ENCODE measurements around the gene AKR1C2. TPM values are rescaled to one million over a fixed set of nuclear protein-coding genes. Genes with fewer than 3 reads are reported as not detected.
"Not testable (repeated sequence)": the region's sequence is repeated elsewhere in the genome, so short reads cannot be mapped to it uniquely, and the experiment has no call there.

Gene AKR1C2
- total RNA-seq, 1 donor from 2014 or later: 3.8 TPM

DNA sequence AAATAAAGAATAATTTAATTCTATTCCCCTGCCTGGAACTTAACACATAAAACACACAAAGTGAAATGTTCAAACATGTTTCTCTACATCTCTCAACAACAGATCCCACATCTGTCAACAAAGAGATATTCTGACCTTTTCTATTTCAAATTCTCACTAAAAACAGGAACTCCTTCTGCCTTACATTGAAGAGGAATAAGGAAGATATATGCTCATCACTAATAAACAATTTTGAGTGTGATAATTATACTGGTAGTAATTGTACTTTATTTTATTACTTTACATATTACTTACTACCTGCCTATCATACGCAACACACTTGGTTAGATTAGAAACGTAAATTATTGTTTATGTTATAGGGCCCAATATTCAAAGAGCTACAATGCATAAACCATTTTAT is 13.4 kb downstream of the AKR1C2 start:
- Mint-ChIP-seq H3K9me3 (ENCODE audit: unreplicated experiment) (no peaks in the 10 kb centered on the region), H3K27me3 (ENCODE audit: unreplicated experiment) (no peaks in the 10 kb centered on the region), H3K27ac (ENCODE audit: unreplicated experiment) (no peak overlapping the region), H3K4me1 (ENCODE audit: low read depth, unreplicated experiment) (no peaks in the 10 kb centered on the region), H3K36me3 (ENCODE audit: unreplicated experiment) (no peaks in the 10 kb centered on the region), H3K4me3 (ENCODE audit: unreplicated experiment) (no peak overlapping the region)
- TF ChIP-seq, protein P1, sequence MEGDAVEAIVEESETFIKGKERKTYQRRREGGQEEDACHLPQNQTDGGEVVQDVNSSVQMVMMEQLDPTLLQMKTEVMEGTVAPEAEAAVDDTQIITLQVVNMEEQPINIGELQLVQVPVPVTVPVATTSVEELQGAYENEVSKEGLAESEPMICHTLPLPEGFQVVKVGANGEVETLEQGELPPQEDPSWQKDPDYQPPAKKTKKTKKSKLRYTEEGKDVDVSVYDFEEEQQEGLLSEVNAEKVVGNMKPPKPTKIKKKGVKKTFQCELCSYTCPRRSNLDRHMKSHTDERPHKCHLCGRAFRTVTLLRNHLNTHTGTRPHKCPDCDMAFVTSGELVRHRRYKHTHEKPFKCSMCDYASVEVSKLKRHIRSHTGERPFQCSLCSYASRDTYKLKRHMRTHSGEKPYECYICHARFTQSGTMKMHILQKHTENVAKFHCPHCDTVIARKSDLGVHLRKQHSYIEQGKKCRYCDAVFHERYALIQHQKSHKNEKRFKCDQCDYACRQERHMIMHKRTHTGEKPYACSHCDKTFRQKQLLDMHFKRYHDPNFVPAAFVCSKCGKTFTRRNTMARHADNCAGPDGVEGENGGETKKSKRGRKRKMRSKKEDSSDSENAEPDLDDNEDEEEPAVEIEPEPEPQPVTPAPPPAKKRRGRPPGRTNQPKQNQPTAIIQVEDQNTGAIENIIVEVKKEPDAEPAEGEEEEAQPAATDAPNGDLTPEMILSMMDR (IDR thresholded peaks at IDR 0.05; ENCODE audit: partially characterized antibody, unreplicated experiment): no peak
- DNase-seq: no peak

DNA sequence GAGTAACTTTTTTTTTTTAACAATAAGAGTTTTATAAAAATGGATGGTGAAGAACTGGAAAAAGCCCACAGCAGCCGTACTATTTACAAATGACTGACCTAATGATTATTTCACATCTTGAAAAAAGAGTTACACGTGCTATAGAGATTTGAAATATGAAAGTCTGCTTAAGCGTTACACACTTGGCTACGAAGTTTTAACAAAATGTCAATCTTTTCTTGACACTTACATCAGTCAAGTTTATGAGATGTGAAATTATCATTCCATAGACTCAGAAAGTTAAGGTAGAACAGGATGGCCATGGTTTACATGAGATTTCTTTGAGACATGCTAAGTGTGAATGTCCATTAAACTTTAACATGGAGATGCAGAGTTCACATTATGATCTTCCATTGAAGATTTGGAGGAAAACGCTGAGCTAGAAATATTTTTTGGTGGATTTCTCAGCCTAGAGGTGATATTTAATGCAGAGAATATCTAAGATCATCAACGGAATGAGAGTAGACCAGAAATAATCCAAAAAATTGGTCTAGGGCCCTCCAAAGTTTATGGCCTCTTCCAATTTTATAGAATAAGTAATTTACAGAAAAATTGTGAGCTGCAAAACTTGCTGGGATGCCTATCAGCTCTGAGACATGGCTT is 15.5 kb downstream of the AKR1C2 start:
- H3K4me3 Mint-ChIP-seq (ENCODE audit: unreplicated experiment); H3K27ac Mint-ChIP-seq (ENCODE audit: unreplicated experiment); H3K27me3 Mint-ChIP-seq (ENCODE audit: unreplicated experiment); DNase-seq; H3K36me3 Mint-ChIP-seq (ENCODE audit: unreplicated experiment); H3K4me1 Mint-ChIP-seq (ENCODE audit: low read depth, unreplicated experiment); H3K9me3 Mint-ChIP-seq (ENCODE audit: unreplicated experiment): not testable (repeated sequence)

DNA sequence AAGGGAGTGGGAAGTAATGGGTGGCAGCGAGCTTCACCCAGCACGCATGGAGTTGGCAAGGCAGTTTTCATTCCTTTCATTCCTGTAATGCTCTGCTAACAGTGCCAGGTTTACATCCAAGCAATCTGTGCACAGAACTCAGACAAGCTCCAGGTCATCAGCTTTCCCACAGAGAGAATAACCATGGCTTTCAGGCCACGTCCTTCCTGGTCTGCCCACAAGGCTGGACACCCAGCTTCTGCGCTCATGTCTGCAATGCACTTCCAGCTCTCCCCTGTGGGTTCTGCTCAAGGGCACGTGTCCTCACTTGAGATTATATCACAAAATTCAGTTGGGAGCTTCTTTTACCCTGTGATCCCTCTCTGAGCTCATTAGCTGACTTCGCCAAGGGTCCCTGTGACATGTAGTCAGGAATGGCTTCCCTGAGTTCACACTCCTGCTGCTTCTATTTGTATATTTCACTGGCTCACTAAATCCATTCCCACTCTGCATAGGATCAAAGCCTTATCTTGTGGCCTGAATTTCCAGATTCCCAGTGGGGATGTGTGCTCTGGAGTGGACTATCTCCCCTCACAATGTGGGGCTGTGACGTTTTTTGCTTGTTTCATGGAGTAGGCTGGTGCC is 18.6 kb downstream of the AKR1C2 start:
- Mint-ChIP-seq H3K27ac (ENCODE audit: unreplicated experiment) (no peak overlapping the region), H3K27me3 (ENCODE audit: unreplicated experiment) (no peaks in the 10 kb centered on the region), H3K4me1 (ENCODE audit: low read depth, unreplicated experiment) (peaks cover 13% of the 10 kb centered on the region), H3K36me3 (ENCODE audit: unreplicated experiment) (no peaks in the 10 kb centered on the region), H3K4me3 (ENCODE audit: unreplicated experiment) (no peak overlapping the region), H3K9me3 (ENCODE audit: unreplicated experiment) (no peaks in the 10 kb centered on the region)
- no peak for DNase-seq
- TF ChIP-seq, protein P1 (IDR thresholded peaks at IDR 0.05; ENCODE audit: partially characterized antibody, unreplicated experiment): no peak

DNA sequence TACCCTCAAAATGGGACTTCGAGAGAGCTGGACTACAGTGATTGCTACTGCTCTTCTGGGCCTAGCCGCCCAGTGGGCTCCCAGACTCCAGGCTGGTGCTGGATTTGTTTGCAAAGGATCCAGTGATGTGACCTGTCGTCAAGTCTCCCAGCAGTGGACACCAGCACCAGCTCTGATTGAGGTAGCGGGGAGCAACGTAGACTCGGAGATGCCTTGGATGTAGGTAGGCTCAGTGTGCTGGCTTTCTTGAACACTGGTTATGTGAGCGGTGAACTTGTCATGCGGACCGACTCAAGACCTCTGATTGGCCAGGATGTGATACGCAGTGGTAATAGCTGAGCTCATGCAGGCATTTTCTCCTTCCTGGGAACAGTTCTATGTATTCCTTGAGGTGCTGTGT is 19.4 kb downstream of the AKR1C2 start:
- H3K27me3 Mint-ChIP-seq (ENCODE audit: unreplicated experiment): no peaks in the 10 kb centered on the region
- peaks cover 13% of the 10 kb centered on the region for H3K4me1 Mint-ChIP-seq (ENCODE audit: low read depth, unreplicated experiment)
- no peaks in the 10 kb centered on the region for H3K9me3 Mint-ChIP-seq (ENCODE audit: unreplicated experiment)
- no peaks in the 10 kb centered on the region for H3K36me3 Mint-ChIP-seq (ENCODE audit: unreplicated experiment)
- H3K27ac Mint-ChIP-seq (ENCODE audit: unreplicated experiment): no peak overlapping the region
- TF ChIP-seq, protein P1 (IDR thresholded peaks at IDR 0.05; ENCODE audit: partially characterized antibody, unreplicated experiment): no peak
- no peak overlapping the region for H3K4me3 Mint-ChIP-seq (ENCODE audit: unreplicated experiment)
- DNase-seq: no peak

DNA sequence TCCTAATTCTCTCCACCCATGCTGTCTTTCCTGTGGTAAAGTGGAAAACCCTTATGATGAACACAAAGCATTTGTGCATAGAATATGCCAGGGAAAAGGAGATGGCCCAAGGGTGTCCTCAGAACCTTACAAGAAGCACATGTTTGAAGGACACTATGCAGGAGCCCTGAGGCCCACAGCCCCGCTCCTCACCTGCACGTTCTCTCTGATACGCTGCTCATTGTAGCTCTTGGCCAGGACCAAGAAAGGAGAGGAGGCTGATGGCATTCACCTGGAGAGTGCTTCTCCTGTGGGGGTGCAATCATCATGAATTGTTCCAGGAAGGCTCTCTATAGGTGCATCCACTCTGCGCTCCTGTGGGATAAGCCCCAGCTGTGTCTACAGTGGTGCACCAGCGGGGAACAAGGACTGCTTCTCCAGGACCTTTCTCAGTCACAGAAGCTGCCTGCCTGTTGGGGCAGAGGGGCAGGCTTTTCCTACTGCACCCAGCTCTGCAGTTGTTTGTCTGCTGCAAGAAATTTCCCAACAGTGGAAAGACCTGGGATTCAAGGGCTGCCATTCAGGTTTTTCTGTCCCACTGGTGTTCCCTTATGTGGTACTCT is 19.9 kb downstream of the AKR1C2 start:
- no peaks in the 10 kb centered on the region for H3K27me3 Mint-ChIP-seq (ENCODE audit: unreplicated experiment)
- no peaks in the 10 kb centered on the region for H3K9me3 Mint-ChIP-seq (ENCODE audit: unreplicated experiment)
- DNase-seq: no peak
- TF ChIP-seq, protein P1 (IDR thresholded peaks at IDR 0.05; ENCODE audit: partially characterized antibody, unreplicated experiment): no peak
- H3K36me3 Mint-ChIP-seq (ENCODE audit: unreplicated experiment): no peaks in the 10 kb centered on the region
- H3K27ac Mint-ChIP-seq (ENCODE audit: unreplicated experiment): no peak overlapping the region
- peaks cover 13% of the 10 kb centered on the region for H3K4me1 Mint-ChIP-seq (ENCODE audit: low read depth, unreplicated experiment)
- no peak overlapping the region for H3K4me3 Mint-ChIP-seq (ENCODE audit: unreplicated experiment)
